GM21447 (cell line): ENCODE measurements around the gene TMEM101.
"Not testable (repeated sequence)": the region's sequence is repeated elsewhere in the genome, so short reads cannot be mapped to it uniquely, and the experiment has no call there.

ENCODE experiments used
- ATAC-seq: cut with Tn5 transposase; IDR thresholded peaks from one replicate; pipeline ENCODE4 v1.9.1; 2021; ENCODE audit not compliant: unreplicated experiment

Gene TMEM101

GRCh38 chr17:44024853-44025252, 10.1 kb upstream of the TMEM101 start:
- ATAC-seq, result no peak

GRCh38 chr17:44024271-44024663, 9.5 kb upstream of the TMEM101 start:
- no peak for ATAC-seq

- ATAC-seq, result no peak
These were observed 8.9 kb upstream of the TMEM101 start for GRCh38 chr17:44023545-44024270.

GRCh38 chr17:44022246-44022645, 7.5 kb upstream of the TMEM101 start:
- ATAC-seq, result no peak

GRCh38 chr17:44021227-44021626, 6.5 kb upstream of the TMEM101 start:
- not testable (repeated sequence) for ATAC-seq

GRCh38 chr17:44014133-44014436, 678 bp downstream of the TMEM101 start:
- no peak for ATAC-seq

- ATAC-seq, result no peak
These were observed 1.9 kb downstream of the TMEM101 start for GRCh38 chr17:44012874-44013273.

GRCh38 chr17:44012391-44012790, 2.4 kb downstream of the TMEM101 start:
- ATAC-seq, result no peak

- no peak for ATAC-seq
These were observed 2.9 kb downstream of the TMEM101 start for GRCh38 chr17:44011876-44012275.

GRCh38 chr17:44010966-44011647, 3.7 kb downstream of the TMEM101 start:
- no peak for ATAC-seq

- no peak for ATAC-seq
These were observed 6.4 kb downstream of the TMEM101 start for GRCh38 chr17:44008205-44008909.

GRCh38 chr17:44007346-44008204, 7.2 kb downstream of the TMEM101 start:
- ATAC-seq, result no peak

GRCh38 chr17:44006598-44007345, 8.0 kb downstream of the TMEM101 start:
- peak; percentile 62 for ATAC-seq

- peak; percentile 13 for ATAC-seq
These were observed 8.5 kb downstream of the TMEM101 start for GRCh38 chr17:44006272-44006597.

GRCh38 chr17:44005527-44006271, 9.1 kb downstream of the TMEM101 start:
- no peak for ATAC-seq

GRCh38 chr17:44004761-44005526, 9.8 kb downstream of the TMEM101 start:
- ATAC-seq, result no peak

GRCh38 chr17:44004077-44004760, 10.5 kb downstream of the TMEM101 start, which contains the start of gene NAGS:
TSS of gene NAGS (plus strand) at chr17:44004622. CDS start at chr17:44004664, 42 bp downstream.
- ATAC-seq, result no peak

- no peak for ATAC-seq
These were observed 12.5 kb downstream of the TMEM101 start for GRCh38 chr17:44002141-44002848.
